HepG2 (cell line): ENCODE data around the gene ALLC. TPM values are rescaled to one million over a fixed set of nuclear protein-coding genes. Genes with fewer than 3 reads are reported as not detected.

Source experiments
- ATAC-seq: fragments of 200-7000 bp; cut with Tn5 transposase; 3 replicates; pipeline ENCODE4 v1.9.1; 2020; ENCODE audit warnings: mild to moderate bottlenecking, moderate library complexity
- BruUV-seq: library from RNA; stranded (reverse); fragments of 400-500 nt; replicated peaks from 2 replicates; lab custom pipeline; 2021; lab: Mats Ljungman, UMichigan
- CTCF ChIA-PET: fragments of 300-600 bp; formaldehyde crosslinking; extraction: SDS; loops from one replicate; lab custom pipeline; 2021; ENCODE audit warnings: low total read pairs, inconsistent platforms, low intra/inter-chr PET ratio; lab: Yijun Ruan, JAX
- POLR2A ChIA-PET: fragments of 350-600 bp; sonication (Branson Sonifier 250); formaldehyde crosslinking; loops from one replicate; lab custom pipeline; 2020; ENCODE audit warnings: antibody characterized with exemption, inconsistent platforms; lab: Yijun Ruan, JAX
- DNase-seq: peaks from one replicate; pipeline ENCODE4 v3.0.0-alpha.2; 2015; ENCODE audit warnings: low spot score
- FAIRE-seq: peaks from 3 replicates; lab custom pipeline; 2011; peaks lifted over from hg19 to GRCh38; lab: Jason Lieb, UNC
- H2AFZ ChIP-seq: one replicate; pipeline ENCODE4 v1.6.1; 2011; ENCODE audit warnings: low read length, inconsistent platforms
- H3K27ac ChIP-seq: fragments of 300-600 bp; 3 replicates; pipeline ENCODE4 v1.8.0; 2011; ENCODE audit warnings: mixed run types, mild to moderate bottlenecking, mixed read lengths, low read length, inconsistent platforms; ENCODE audit not compliant: insufficient read depth; ENCODE audit errors: extremely low read length
- H3K27me3 ChIP-seq, 2 experiments: fragments of 200-600 bp in 1 of 2; 2 replicates in 1 of 2; 3 replicates in 1 of 2; pipeline versions ENCODE4 v1.6.0 to v1.8.0; 2011; ENCODE audit warnings: low read length in 2 of 2, mild to moderate bottlenecking in 2 of 2, moderate library complexity in 2 of 2, inconsistent platforms in 1 of 2; ENCODE audit not compliant: insufficient read depth in 2 of 2, control insufficient read depth in 1 of 2
- H3K36me3 ChIP-seq, 2 experiments: fragments of 200-600 bp in 1 of 2; replicated peaks in 1 of 2; 2 replicates in 1 of 2; 3 replicates in 1 of 2; pipeline versions ENCODE4 v1.5.1 to v1.8.0; 2011; ENCODE audit warnings: low read length in 2 of 2, inconsistent platforms in 1 of 2; ENCODE audit not compliant: insufficient read depth in 2 of 2, control insufficient read depth in 1 of 2
- H3K4me1 ChIP-seq: 2 replicates; pipeline ENCODE4 v1.5.1; 2012; ENCODE audit warnings: low read length, inconsistent platforms; ENCODE audit not compliant: insufficient read depth
- H3K4me2 ChIP-seq: 2 replicates; pipeline ENCODE4 v1.6.0; 2011; ENCODE audit warnings: low read depth, low read length, inconsistent platforms
- H3K4me3 ChIP-seq, 3 experiments: fragments of 200-600 bp in 1 of 3; sonication (generic), shearing (Covaris generic) in 1 of 3; replicated peaks in 1 of 3; 2 replicates each; pipeline ENCODE4 v1.5.1; 2011 to 2016; ENCODE audit warnings: low read length in 3 of 3, inconsistent platforms in 2 of 3, low read depth in 2 of 3, mild to moderate bottlenecking in 2 of 3, control low read depth in 1 of 3, mixed read lengths in 1 of 3; ENCODE audit not compliant: insufficient read depth in 1 of 3
- H3K79me2 ChIP-seq: one replicate; pipeline ENCODE4 v1.6.1; 2011; ENCODE audit warnings: low read length, inconsistent platforms; ENCODE audit not compliant: insufficient read depth
- H3K9ac ChIP-seq: 2 replicates; pipeline ENCODE4 v1.6.0; 2011; ENCODE audit warnings: mild to moderate bottlenecking, low read depth, low read length, inconsistent platforms; ENCODE audit not compliant: insufficient read depth
- H3K9me3 ChIP-seq: 2 replicates; pipeline ENCODE4 v1.5.1; 2012; ENCODE audit warnings: mild to moderate bottlenecking, low read length
- H4K20me1 ChIP-seq: 2 replicates; pipeline ENCODE4 v1.6.0; 2011; ENCODE audit warnings: inconsistent platforms, mild to moderate bottlenecking, low read length, moderate library complexity; ENCODE audit not compliant: insufficient read depth
- AHR ChIP-seq: IDR thresholded peaks from 2 replicates; pipeline ENCODE4 v1.6.1; 2018; ENCODE audit warnings: missing genetic modification reagents, missing compliant biosample characterization
- GPN1 ChIP-seq: sonication (generic); formaldehyde crosslinking; IDR thresholded peaks from 2 replicates; pipeline ENCODE4 v1.5.1; 2020; ENCODE audit warnings: missing genetic modification reagents, borderline replicate concordance
- HNF4G ChIP-seq, 2 experiments: sonication (generic) in 1 of 2; formaldehyde crosslinking in 1 of 2; IDR thresholded peaks; 2 replicates each; pipeline versions ENCODE4 v1.4.0 to v1.6.1; 2011 to 2020; ENCODE audit warnings: borderline replicate concordance in 2 of 2, low read depth in 2 of 2, mild to moderate bottlenecking in 2 of 2, low read length in 1 of 2, missing genetic modification reagents in 1 of 2, moderate library complexity in 1 of 2
- JDP2 ChIP-seq: sonication (generic); formaldehyde crosslinking; IDR thresholded peaks from 2 replicates; pipeline ENCODE4 v1.8.1; 2022; ENCODE audit warnings: missing genetic modification reagents, borderline replicate concordance
- KMT2A ChIP-seq: sonication (generic); formaldehyde crosslinking; IDR thresholded peaks from 2 replicates; pipeline ENCODE4 v1.4.0; 2020; ENCODE audit warnings: missing genetic modification reagents
- MXD3 ChIP-seq: IDR thresholded peaks from 2 replicates; pipeline ENCODE4 v1.6.1; 2016; ENCODE audit warnings: mild to moderate bottlenecking, missing biosample characterization, missing genetic modification reagents
- PRMT3 ChIP-seq: sonication (generic); formaldehyde crosslinking; IDR thresholded peaks from 2 replicates; pipeline ENCODE4 v1.8.1; 2022; ENCODE audit warnings: low read depth, mild to moderate bottlenecking, moderate library complexity, missing genetic modification reagents, borderline replicate concordance
- TAF1 ChIP-seq: sonication (generic); formaldehyde crosslinking; IDR thresholded peaks from 2 replicates; pipeline ENCODE4 v1.4.0; 2020; ENCODE audit warnings: missing genetic modification reagents
- TBX3 ChIP-seq: fragments of 450-650 bp; IDR thresholded peaks from 2 replicates; pipeline ENCODE4 v1.6.1; 2017; ENCODE audit warnings: antibody characterized with exemption, mild to moderate bottlenecking, inconsistent platforms, borderline replicate concordance
- XBP1 ChIP-seq: sonication (generic); formaldehyde crosslinking; IDR thresholded peaks from 2 replicates; pipeline ENCODE4 v1.5.0; 2020; ENCODE audit warnings: missing genetic modification reagents
- ZNF20 ChIP-seq: sonication (generic); formaldehyde crosslinking; IDR thresholded peaks from 2 replicates; pipeline ENCODE4 v1.4.0; 2020; ENCODE audit warnings: mild to moderate bottlenecking, moderate library complexity, missing genetic modification reagents
- ZNF263 ChIP-seq: sonication (generic); formaldehyde crosslinking; IDR thresholded peaks from 2 replicates; pipeline ENCODE4 v1.4.0; 2020; ENCODE audit warnings: missing genetic modification reagents
- ZNF30 ChIP-seq: sonication (generic); formaldehyde crosslinking; IDR thresholded peaks from 2 replicates; pipeline ENCODE4 v1.5.0; 2020; ENCODE audit warnings: mild to moderate bottlenecking, missing genetic modification reagents
- ZNF354B ChIP-seq: sonication (generic); formaldehyde crosslinking; IDR thresholded peaks from 2 replicates; pipeline ENCODE4 v1.8.0; 2022; ENCODE audit warnings: mild to moderate bottlenecking, missing genetic modification reagents
- ZNF563 ChIP-seq: sonication (generic); formaldehyde crosslinking; IDR thresholded peaks from 2 replicates; pipeline ENCODE4 v1.8.0; 2022; ENCODE audit warnings: mild to moderate bottlenecking, moderate library complexity, missing genetic modification reagents
- ZNF746 ChIP-seq: sonication (generic); formaldehyde crosslinking; IDR thresholded peaks from 2 replicates; pipeline ENCODE4 v1.8.0; 2022; ENCODE audit warnings: mild to moderate bottlenecking, missing genetic modification reagents
- WGBS: methylation state at CpG from one replicate; pipeline ENCODE4 v1.1.6; 2017; ENCODE audit warnings: low lambda C conversion rate; 5-methylcytosine and 5-hydroxymethylcytosine counted together
- in situ Hi-C: cut with HindIII; loops from 2 replicates; pipeline ENCODE4 v1.10.0; 2017; ENCODE audit warnings: low pct_unique_long_range_greater_than_20kb; ENCODE audit not compliant: extremely low pct_ligation_motif_present
- intact Hi-C: fragments of 100-400 bp; cut with micrococcal nuclease; formaldehyde crosslinking; loops from one replicate; pipeline ENCODE4 v1.10.0; 2022; ENCODE audit not compliant: unreplicated experiment
- polyA plus RNA-seq, 8 experiments: library from polyadenylated mRNA; depleted of rRNA in 3 of 8; stranded (reverse) in 7 of 8; unstranded in 1 of 8; fragments of >200 nt; fragmentation: Illumina TruSeq in 4 of 8; extraction: Trizol in 4 of 8; gene quantifications; 2 replicates each; pipeline versions ENCODE4 v1.2.1 to v1.2.3, GENCODE V29; 2011 to 2016; ENCODE audit warnings: low read depth in 4 of 8, missing spikeins in 1 of 8, mixed read lengths in 1 of 8; ENCODE audit not compliant: insufficient read depth in 1 of 8
- total RNA-seq, 5 experiments: library from RNA; depleted of rRNA; stranded (reverse); fragments of >200 nt; fragmentation: Illumina TruSeq; extraction: Trizol; gene quantifications; 2 replicates each; pipeline ENCODE4 v1.2.3, GENCODE V29; 2016; ENCODE audit warnings: low read depth in 1 of 5

ALLC gene
- total and polyA plus RNA-seq, 2 of the 13 experiments (the other 11 are each of a cell fraction or from before 2014, with no cell fraction given), result 0.08 to 0.11 TPM

GRCh38 chr2:3675687-3676086 is 17.7 kb downstream of the ALLC start:
- H3K27me3 ChIP-seq, result peaks cover 3 to 41% of the 10 kb centered on the region in 2 experiments; a peak in 3 of 5 replicates
- peaks cover 13% of the 10 kb centered on the region for H3K4me1 ChIP-seq
- H3K79me2 ChIP-seq, result no peaks in the 10 kb centered on the region
- 26% methylated on average over 3 of the region's 4 CpGs for WGBS
- no peaks in the 10 kb centered on the region for H4K20me1 ChIP-seq
- H3K9me3 ChIP-seq, result no peaks in the 10 kb centered on the region
- TF ChIP-seq MXD3 (CRISPR knock-in tag), result no peak
- TF ChIP-seq AHR (CRISPR knock-in tag), result no peak
- TF ChIP-seq HNF4G (IDR thresholded peaks at IDR 0.05; ENCODE audit: borderline replicate concordance, low read depth, low read length), result no peak
- no peak for TF ChIP-seq HNF4G (CRISPR knock-in tag; IDR thresholded peaks at IDR 0.05; ENCODE audit: borderline replicate concordance, low read depth)
- no peak for TF ChIP-seq GPN1 (CRISPR knock-in tag)
- TF ChIP-seq ZNF263, result no peak
- no peak for TF ChIP-seq ZNF30
- no peak for TF ChIP-seq PRMT3 (CRISPR knock-in tag)
- TF ChIP-seq JDP2, result no peak
- no peak for TF ChIP-seq ZNF20 (CRISPR knock-in tag)
- TF ChIP-seq ZNF746 (CRISPR knock-in tag), result no peak
- no peak for TF ChIP-seq ZNF354B (CRISPR knock-in tag)
- no peak for TF ChIP-seq KMT2A (CRISPR knock-in tag)
- no peak for TF ChIP-seq ZNF563 (CRISPR knock-in tag)
- TF ChIP-seq TAF1 (CRISPR knock-in tag), result no peak
- no peak for TF ChIP-seq TBX3
- TF ChIP-seq XBP1 (CRISPR knock-in tag), result no peak
- H3K36me3 ChIP-seq, result no peaks in the 10 kb centered on the region
- no peak overlapping the region for H3K4me3 ChIP-seq
- ATAC-seq (no peak), DNase-seq (no peak), FAIRE-seq (no peak)
- H3K4me2 ChIP-seq, result no peak overlapping the region
- intact Hi-C loops, result no loop called here
- no peak overlapping the region for H3K27ac ChIP-seq
- BruUV-seq, result no TSS peak
- no peak overlapping the region for H2AFZ ChIP-seq
- CTCF ChIA-PET, result no interaction called here
- H3K9ac ChIP-seq, result no peak overlapping the region
- in situ Hi-C loops, result no loop called here
- POLR2A ChIA-PET, result no interaction called here
